ENCODE results near the gene PHETA1.

GRCh38 chr12:111353026-111353425 is 15.9 kb downstream of the PHETA1 start:
- TF ChIP-seq POLR2A (IDR thresholded peaks at IDR 0.05) (no peak), CTCF (IDR thresholded peaks at IDR 0.05) (no peak), EP300 (IDR thresholded peaks at IDR 0.05) (no peak)
